Esophagus muscularis mucosa (tissue), 4 donors: ENCODE results near the gene MCM10.

Experiments used
- EP300 ChIP-seq: sonication (generic); formaldehyde crosslinking; IDR thresholded peaks from one replicate; pipeline ENCODE4 v1.6.1; 2017; ENCODE audit warnings: antibody characterized with exemption
- POLR2A ChIP-seq: fragments of 450-650 bp; IDR thresholded peaks from one replicate; pipeline ENCODE4 v1.6.1; 2017; ENCODE audit warnings: antibody characterized with exemption, moderate library complexity, mild to moderate bottlenecking, low read depth
- POLR2AphosphoS5 ChIP-seq, 2 donors: sonication (generic); formaldehyde crosslinking; IDR thresholded peaks; one replicate each; pipeline ENCODE4 v1.6.1; 2017; ENCODE audit warnings: antibody characterized with exemption in 2 of 2
- TF ChIP-seq, protein P1 (sequence below), 3 experiments: fragments of 200-600 bp in 2 of 3; fragments of 450-650 bp in 1 of 3; sonication (generic) in 2 of 3; IDR thresholded peaks; one replicate each; pipeline ENCODE4 v1.5.1; 2017 to 2019; ENCODE audit warnings: antibody characterized with exemption in 3 of 3, mild to moderate bottlenecking in 2 of 3, moderate library complexity in 1 of 3

DNA sequence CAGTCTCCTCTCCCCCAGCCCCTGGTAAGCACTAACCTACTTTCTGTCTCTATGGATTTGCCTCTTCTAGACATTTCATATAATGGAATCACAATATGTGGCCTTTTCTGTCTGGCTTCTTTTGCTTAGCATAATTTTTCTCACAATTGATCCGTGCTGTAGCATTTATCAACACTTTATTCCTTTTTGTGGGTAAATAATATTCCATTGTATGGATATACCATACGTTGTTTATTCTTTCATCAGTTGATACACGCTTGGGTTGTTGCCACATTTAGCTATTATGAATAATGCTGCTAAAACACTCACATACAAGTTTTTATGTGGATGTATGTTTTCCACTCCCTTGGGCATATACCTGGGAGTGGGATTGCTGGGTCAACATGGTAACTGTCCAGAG lies 25.8 kb downstream of the MCM10 start:
- TF ChIP-seq, protein P1, sequence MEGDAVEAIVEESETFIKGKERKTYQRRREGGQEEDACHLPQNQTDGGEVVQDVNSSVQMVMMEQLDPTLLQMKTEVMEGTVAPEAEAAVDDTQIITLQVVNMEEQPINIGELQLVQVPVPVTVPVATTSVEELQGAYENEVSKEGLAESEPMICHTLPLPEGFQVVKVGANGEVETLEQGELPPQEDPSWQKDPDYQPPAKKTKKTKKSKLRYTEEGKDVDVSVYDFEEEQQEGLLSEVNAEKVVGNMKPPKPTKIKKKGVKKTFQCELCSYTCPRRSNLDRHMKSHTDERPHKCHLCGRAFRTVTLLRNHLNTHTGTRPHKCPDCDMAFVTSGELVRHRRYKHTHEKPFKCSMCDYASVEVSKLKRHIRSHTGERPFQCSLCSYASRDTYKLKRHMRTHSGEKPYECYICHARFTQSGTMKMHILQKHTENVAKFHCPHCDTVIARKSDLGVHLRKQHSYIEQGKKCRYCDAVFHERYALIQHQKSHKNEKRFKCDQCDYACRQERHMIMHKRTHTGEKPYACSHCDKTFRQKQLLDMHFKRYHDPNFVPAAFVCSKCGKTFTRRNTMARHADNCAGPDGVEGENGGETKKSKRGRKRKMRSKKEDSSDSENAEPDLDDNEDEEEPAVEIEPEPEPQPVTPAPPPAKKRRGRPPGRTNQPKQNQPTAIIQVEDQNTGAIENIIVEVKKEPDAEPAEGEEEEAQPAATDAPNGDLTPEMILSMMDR (IDR thresholded peaks at IDR 0.05): no peak
- TF ChIP-seq EP300 (no peak), POLR2AphosphoS5 (IDR thresholded peaks at IDR 0.05) (no peak), POLR2A (no peak)
